ENCODE measurements around the gene LMAN1L.

GRCh38 chr15:74832826-74833225 is 20.2 kb downstream of the LMAN1L start:
- TF ChIP-seq, protein P1, sequence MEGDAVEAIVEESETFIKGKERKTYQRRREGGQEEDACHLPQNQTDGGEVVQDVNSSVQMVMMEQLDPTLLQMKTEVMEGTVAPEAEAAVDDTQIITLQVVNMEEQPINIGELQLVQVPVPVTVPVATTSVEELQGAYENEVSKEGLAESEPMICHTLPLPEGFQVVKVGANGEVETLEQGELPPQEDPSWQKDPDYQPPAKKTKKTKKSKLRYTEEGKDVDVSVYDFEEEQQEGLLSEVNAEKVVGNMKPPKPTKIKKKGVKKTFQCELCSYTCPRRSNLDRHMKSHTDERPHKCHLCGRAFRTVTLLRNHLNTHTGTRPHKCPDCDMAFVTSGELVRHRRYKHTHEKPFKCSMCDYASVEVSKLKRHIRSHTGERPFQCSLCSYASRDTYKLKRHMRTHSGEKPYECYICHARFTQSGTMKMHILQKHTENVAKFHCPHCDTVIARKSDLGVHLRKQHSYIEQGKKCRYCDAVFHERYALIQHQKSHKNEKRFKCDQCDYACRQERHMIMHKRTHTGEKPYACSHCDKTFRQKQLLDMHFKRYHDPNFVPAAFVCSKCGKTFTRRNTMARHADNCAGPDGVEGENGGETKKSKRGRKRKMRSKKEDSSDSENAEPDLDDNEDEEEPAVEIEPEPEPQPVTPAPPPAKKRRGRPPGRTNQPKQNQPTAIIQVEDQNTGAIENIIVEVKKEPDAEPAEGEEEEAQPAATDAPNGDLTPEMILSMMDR (IDR thresholded peaks at IDR 0.05): no peak
- no peak for TF ChIP-seq POLR2A (IDR thresholded peaks at IDR 0.05)
- TF ChIP-seq POLR2AphosphoS5 (IDR thresholded peaks at IDR 0.05): no peak

All from breast epithelium (tissue), 3 donors.